HG03095 (cell line): Measurements from ENCODE around the gene RAET1L.
"Not testable (repeated sequence)": the region's sequence is repeated elsewhere in the genome, so short reads cannot be mapped to it uniquely, and the experiment has no call there.

ENCODE experiments used
- ATAC-seq: cut with Tn5 transposase; IDR thresholded peaks from one replicate; pipeline ENCODE4 v1.9.1; 2021; ENCODE audit warnings: moderate library complexity; ENCODE audit not compliant: unreplicated experiment

The RAET1L gene

DNA sequence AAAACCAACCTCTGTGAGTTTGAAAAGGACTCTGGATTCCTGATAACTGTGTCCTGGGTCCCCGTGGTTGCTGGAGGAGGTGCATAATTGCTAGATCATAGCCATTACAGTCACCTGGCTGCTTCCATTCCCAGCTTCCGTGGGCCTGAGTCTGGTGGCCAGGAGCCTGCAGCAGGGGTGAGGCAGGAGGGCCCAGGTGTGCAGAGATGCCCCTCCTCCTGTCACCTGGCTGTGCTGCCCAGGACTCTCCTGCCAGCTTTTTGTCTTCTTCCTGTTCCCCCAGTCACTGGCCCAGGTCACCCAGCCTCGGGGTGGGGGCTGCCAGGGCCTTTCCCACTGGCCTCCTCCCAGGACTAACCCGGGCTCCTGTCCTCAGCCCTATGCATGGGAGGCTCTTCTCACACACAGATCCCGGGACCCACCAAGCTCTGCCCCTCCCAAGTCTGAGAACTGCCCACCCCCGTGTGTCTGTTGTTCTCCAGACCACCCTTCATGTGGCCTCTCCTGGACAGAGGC is 30.0 kb downstream of the RAET1L start:
- no peak for ATAC-seq

GRCh38 chr6:149991838-149992237 is 33.5 kb downstream of the RAET1L start:
- no peak for ATAC-seq

GRCh38 chr6:149991472-149991795 is 33.9 kb downstream of the RAET1L start:
- ATAC-seq, result not testable (repeated sequence)

DNA sequence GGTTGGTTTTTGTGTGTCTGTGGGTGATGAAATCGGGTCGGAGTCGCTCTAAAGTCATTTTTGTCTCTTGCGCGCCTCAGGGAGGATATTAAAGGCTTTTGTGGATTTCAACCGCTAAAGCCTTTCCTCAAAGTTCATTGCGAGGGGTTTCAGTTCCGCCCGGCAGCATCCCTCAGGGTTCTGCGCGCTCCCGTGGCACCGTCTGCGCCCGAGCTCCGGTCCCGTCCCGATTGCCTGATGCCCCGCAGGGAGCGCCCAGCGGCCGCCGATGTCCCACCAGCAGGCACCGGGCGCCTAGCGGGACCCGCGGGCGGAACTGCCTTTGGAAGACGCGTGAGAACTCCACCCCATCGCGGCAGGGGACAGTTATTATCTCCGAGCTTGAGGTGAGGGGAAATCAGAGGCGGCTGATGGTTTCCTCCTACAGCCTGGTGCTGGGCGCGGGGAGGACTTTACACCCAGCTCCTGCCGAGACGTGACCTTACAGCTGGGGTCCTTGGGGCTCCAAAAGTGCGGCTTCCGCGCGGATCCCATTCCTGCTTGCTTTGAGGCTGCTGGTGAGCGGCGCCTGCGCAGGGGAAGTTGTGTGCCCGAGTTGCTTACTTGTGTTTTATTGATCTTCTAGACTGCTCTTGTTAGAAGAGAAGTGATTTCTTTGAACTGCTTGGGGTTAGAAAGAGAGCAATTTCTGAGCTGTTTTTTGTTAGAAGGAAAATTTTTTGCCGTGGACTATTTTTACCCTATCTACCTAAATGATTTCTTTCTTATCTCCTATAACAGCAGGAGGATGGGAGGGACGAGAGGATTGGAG is 34.5 kb downstream of the RAET1L start:
- no peak for ATAC-seq

DNA sequence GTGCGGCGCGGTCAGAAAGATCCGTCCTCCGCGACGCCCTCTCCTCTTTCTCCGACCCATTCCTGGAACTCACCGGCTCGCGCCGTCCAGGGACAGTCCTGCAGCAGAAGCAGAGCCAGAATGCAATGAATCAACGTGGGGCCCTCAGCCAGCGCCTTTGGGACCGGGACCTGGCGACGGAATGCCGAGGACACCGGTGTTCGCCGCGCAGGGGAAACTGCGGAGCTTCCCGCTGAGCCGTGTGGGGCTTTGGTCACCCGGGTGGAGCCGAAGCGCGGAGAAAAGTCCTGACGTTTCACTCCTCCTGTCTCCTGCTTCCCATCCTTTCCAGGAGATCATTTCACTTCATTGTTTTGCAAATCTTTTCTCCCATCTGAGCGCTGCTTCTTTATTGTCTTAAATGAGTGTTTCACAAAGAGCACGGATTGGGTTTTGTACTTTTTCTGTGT is 35.1 kb downstream of the RAET1L start:
- no peak for ATAC-seq

DNA sequence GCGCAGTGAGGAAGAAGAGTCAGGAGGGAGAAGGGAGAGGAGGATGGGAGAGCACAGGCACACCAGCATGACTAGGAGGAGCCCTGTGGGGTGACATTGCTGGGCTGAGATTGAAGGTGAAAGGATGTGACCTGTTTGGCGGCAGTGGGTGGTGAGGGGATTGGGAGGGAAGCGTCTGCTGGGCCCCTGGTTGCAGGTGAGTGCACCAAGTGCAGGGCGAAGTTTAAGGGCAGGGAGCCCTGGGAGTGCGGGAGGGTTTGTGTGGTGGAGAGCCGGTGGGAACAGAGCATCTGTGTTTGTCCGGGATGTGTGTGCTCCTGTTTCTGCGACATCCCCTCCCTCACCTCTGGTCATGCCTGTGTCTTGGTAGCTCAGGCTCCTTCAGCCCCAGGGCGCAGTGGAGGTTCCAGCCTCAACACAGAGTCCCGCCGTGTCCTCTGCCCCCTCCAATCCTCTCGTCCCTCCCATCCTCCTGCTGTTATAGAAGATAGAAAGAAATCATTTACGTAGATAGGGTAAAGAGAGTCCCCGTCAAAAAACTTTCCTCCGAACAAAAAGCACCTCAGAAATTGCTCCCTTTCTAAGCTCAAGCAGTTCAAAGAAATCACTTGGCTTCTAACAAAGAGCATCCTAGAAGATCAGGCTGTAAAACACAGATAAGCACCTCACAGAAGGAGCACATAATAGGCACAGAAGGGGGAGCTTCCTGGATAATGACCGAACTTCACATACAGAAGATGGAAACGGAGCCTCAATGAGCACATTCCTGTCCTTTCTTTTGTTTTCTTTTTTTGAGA is 36.6 kb downstream of the RAET1L start:
- ATAC-seq, result no peak

GRCh38 chr6:149987602-149988107 is 37.7 kb downstream of the RAET1L start:
- ATAC-seq, result no peak

GRCh38 chr6:149985481-149985937 is 39.8 kb downstream of the RAET1L start:
- ATAC-seq, result no peak

DNA sequence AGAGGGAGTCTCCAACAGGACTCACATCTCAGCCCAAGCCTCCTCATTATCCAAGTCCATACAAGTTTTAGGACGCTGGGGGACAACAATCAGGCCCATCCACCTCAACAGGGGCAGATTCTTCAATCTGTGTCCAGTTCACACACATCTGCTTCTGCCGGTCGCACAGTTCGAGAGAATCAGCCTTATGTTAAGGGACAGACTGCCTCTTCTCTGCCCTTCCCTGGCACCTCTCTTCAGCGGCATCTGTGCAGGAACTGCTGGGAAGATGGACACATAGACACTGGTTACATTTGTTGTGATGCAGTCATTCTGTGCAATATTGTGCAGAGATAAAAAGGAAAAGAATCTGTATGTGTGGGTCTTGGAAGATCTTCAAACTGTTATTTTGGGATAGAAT is 40.6 kb downstream of the RAET1L start:
- ATAC-seq, result no peak

DNA sequence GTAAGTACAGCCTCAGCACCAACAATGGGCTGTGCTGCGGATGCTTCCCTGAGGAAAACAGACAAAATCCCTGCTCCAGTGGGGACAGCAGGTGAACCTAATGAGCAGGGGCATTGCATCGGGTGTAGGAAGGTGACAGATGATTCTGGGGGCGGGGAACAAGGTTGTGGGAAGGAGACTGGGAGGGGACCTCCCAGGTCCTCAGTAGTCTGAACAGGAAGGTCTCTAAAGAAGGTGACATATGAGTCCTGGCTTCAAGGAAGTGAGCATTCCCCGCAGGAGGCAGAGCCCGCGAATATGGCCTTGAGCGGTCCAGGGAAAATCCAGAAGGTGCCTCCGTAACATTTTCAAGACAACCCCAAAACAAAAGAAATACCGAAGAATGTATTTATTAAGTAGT is 42.2 kb downstream of the RAET1L start:
- ATAC-seq, result no peak

DNA sequence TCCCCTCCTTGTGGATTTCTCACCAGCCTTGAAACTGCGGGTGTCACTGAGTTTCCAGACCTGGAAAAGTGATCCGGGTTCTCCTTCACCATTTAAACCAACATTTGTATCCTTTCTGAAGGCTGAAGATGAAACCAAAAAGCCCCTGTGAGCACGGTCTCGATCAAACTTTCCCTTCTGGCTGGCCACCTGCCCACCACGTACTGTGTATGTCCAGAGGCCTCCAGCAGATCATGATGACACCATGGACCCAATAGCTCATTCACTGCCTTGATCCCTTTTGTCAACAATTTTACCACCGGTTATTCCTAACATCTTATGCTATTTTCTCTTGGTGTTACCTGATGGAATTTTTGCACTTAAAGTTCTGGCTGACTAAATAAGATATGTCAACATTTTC is 46.0 kb downstream of the RAET1L start:
- ATAC-seq, result no peak

DNA sequence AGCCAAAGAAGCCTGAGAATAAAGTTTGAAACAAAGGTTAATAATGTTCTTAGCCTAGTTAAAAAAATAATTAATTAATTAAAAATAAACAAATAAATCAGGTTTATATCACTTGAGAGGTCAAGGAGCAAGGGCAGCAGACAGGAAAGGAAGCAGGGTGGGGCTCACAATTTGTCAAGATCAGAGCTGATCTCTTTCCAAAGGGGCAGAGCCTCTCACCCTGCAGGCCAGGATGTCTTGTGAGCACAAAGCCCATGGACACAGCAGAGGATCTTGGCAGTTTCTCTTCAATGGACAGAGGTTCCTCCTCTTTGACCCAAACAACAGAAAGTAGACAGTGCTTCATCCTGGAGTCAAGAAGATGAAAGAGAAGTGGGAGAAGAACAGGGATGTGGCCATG is 46.7 kb downstream of the RAET1L start:
- no peak for ATAC-seq

DNA sequence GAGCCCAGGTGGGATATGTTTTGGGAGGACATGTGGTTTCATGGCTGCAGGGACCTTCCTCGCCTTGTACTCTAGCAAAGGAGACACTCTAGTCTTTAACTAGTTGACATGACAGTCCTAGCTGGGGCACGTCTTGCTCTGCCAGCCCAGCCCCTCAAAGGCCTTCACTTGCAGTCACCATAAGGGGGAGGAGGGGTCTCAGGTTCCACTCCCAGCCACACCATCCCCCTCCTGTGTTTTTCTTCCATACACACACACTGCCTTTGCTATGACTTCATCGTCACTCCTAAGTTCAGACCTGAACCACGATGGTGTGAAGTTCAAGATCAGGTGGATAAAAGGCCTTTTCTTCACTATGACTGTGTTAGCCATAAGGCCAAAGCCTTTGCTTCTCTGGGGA is 48.1 kb downstream of the RAET1L start:
- ATAC-seq, result no peak

DNA sequence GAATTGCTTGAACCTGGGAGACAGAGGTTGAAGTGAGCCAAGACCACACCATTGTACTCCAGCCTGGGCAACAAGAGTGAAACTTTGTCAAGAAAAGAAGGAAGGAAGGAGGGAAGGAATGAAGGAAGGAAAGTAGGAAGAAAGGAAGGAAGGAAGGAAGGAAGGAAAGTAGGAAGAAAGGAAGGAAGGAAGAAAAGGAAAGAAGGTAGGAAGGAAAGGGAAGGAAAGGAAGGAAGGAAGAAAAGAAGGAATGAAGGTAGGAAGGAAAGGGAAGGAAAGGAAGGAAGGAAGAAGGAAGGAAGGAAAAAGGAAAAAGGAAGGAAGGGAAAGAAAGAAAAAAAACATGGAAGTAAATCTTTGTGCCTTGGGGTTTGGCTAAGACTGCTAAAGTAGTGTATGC is 49.9 kb downstream of the RAET1L start:
- no peak for ATAC-seq

DNA sequence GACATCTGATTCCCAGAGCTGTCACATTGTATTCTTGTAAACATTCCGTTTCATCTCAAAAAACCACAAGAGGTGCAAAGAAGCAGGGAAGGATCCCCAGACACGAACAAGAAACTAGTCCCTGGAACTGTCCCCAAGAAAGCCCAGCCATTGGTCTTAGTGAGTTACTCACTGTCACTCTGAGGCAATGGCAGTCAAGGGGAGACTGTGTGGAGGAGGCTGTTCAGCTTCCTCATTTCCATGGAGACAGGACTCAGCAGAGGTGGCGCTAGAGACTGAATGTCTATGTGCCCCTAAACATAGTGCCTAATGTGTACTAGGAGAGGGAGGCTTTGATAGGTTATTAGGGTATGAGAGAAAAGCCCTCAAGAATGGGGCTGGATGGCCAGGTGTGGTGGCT is 50.5 kb downstream of the RAET1L start:
- no peak for ATAC-seq

DNA sequence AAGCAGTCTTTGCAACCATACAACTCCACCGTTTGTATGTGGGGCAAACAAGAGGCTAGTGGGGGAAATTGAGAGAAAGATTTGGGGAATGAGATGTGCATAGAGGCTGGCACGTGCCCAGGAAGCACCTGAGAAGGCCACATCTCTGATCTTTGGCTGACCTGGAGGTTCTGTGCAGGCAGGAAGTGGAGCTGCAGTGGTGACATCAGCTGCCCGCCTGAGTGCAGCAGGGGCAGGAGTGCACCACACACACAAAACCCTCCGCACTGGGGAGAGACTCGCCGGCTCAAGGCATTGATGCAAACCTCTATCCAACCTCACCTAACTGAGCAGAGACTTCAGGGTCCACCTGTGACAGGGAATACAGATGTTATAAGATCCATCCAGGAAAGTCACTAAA is 50.9 kb downstream of the RAET1L start:
- ATAC-seq, result not testable (repeated sequence)

DNA sequence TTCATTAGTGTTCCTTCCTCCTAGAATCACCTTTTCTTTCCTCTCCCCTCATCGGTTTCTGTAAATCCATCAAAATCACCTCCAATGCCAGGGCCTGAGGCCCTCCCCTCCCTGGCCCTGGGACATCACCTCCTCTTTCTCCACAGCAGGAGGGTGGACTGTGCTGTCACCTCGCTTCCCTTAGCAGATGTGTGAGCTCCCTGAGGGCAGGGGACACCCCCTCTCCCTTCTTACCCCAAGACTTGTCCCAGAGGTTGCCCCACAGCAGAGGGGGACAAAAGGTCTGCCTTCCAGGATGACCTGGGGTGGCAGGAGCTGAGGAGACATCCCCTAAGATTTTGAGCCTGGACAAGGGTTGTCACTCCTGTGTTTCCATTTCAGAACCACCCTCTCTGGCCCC is 55.7 kb downstream of the RAET1L start:
- ATAC-seq, result no peak

DNA sequence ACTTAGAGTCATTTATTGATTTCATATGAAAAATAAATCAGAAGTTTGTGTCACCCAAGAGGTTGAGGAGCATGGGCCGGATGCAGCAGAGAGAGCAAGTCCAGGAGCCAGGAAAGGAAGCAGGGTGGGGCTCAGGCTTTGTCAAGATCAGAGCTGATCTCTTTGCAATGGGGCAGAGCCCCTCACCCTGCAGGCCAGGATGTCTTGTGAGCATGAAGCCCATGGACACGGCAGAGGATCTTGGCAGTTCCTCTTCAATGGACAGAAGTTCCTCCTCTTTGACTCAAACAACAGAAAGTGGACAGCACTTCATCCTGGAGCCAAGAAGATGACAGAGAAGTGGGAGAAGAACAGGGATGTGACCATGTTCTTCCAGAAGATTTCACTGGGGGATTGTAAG is 56.4 kb downstream of the RAET1L start:
- not testable (repeated sequence) for ATAC-seq
